Smooth muscle cell (in vitro differentiated cells): ENCODE results near the gene CEP295NL. TPM values are rescaled to one million over a fixed set of nuclear protein-coding genes. Genes with fewer than 3 reads are reported as not detected.

Source experiments
- DNase-seq: peaks from one replicate; lab custom pipeline; 2025; ENCODE audit not compliant: unreplicated experiment; lab: John Stamatoyannopoulos, UW
- H2AFZ ChIP-seq: fragments of 200-600 bp; sonication (generic); 2 replicates; pipeline ENCODE4 v1.6.0; 2016; ENCODE audit warnings: antibody characterized with exemption, low read depth, mild to moderate bottlenecking
- H3F3A ChIP-seq: fragments of 200-600 bp; sonication (generic); 2 replicates; pipeline ENCODE4 v1.6.0; 2017; ENCODE audit warnings: antibody characterized with exemption, low read depth
- H3K27ac ChIP-seq: fragments of 200-600 bp; sonication (generic); 2 replicates; pipeline ENCODE4 v1.5.1; 2016; ENCODE audit warnings: low read depth, mild to moderate bottlenecking
- H3K27me3 ChIP-seq: fragments of 200-600 bp; sonication (generic); 2 replicates; pipeline ENCODE4 v1.6.1; 2016; ENCODE audit warnings: low read depth, mild to moderate bottlenecking
- H3K36me3 ChIP-seq: fragments of 200-600 bp; sonication (generic); 2 replicates; pipeline ENCODE4 v1.5.1; 2016; ENCODE audit warnings: low read depth
- H3K4me1 ChIP-seq: fragments of 200-600 bp; sonication (generic); 2 replicates; pipeline ENCODE4 v1.5.1; 2016; ENCODE audit warnings: low read depth
- H3K4me2 ChIP-seq: fragments of 200-600 bp; sonication (generic); 2 replicates; pipeline ENCODE4 v1.6.0; 2016; ENCODE audit warnings: mild to moderate bottlenecking
- H3K4me3 ChIP-seq: fragments of 200-600 bp; sonication (generic); 2 replicates; pipeline ENCODE4 v1.5.1; 2016; ENCODE audit warnings: mild to moderate bottlenecking
- H3K79me2 ChIP-seq: fragments of 200-600 bp; sonication (generic); 2 replicates; pipeline ENCODE4 v1.6.0; 2016; ENCODE audit warnings: low read depth, mild to moderate bottlenecking
- H3K9ac ChIP-seq: fragments of 200-600 bp; sonication (generic); 2 replicates; pipeline ENCODE4 v1.6.0; 2016; ENCODE audit warnings: low read depth
- H3K9me3 ChIP-seq: fragments of 200-600 bp; sonication (generic); replicated peaks from 2 replicates; pipeline ENCODE4 v1.5.1; 2016; ENCODE audit warnings: low read depth
- H4K20me1 ChIP-seq: fragments of 200-600 bp; sonication (generic); 2 replicates; pipeline ENCODE4 v1.6.0; 2016; ENCODE audit warnings: low read depth
- CTCF ChIP-seq: fragments of 200-600 bp; sonication (generic); IDR thresholded peaks from 2 replicates; pipeline ENCODE4 v1.5.1; 2017; ENCODE audit warnings: borderline replicate concordance, mild to moderate bottlenecking, antibody characterized with exemption; ENCODE audit not compliant: insufficient read depth, poor library complexity, severe bottlenecking
- WGBS: methylation state at CpG from one replicate; pipeline ENCODE4 v1.1.7; 2016; ENCODE audit warnings: low lambda C conversion rate; 5-methylcytosine and 5-hydroxymethylcytosine counted together
- polyA plus RNA-seq: library from polyadenylated mRNA; unstranded; fragments of >200 nt; fragmentation: Nextera tagmentation; extraction: Ambion mirVana; gene quantifications from 2 replicates; pipeline ENCODE4 v1.2.1, GENCODE V29; 2016
- total RNA-seq: library from RNA; depleted of rRNA; stranded (reverse); fragments of >200 nt; gene quantifications from 2 replicates; pipeline ENCODE4 v1.2.3, GENCODE V29; 2014

The CEP295NL gene
- total and polyA plus RNA-seq, 2 experiments from 2014 or later: 1.2 TPM; not detected in 1

- H3K9me3 ChIP-seq: no peaks in the 10 kb centered on the region
- H3K36me3 ChIP-seq: no peaks in the 10 kb centered on the region
- H2AFZ ChIP-seq: no peak overlapping the region
- WGBS: 80% methylated on average over 19 of the region's 19 CpGs
- H3K27ac ChIP-seq: peak overlapping the region; percentile 99
- H3K4me3 ChIP-seq: no peak overlapping the region
- H3K27me3 ChIP-seq: no peaks in the 10 kb centered on the region
- no peak for TF ChIP-seq CTCF
- H3K79me2 ChIP-seq: no peaks in the 10 kb centered on the region
- no peaks in the 10 kb centered on the region for H4K20me1 ChIP-seq
- H3K4me1 ChIP-seq: peaks cover 15% of the 10 kb centered on the region
- H3F3A ChIP-seq: peaks cover 18% of the 10 kb centered on the region
- peak overlapping the region; percentile 86 for H3K9ac ChIP-seq
- peak overlapping the region; percentile 64 for H3K4me2 ChIP-seq
- no peak for DNase-seq
Measured at GRCh38 chr17:78934681-78935418, 31.8 kb upstream of the CEP295NL start.

GRCh38 chr17:78933959-78934568 lies 31.1 kb upstream of the CEP295NL start:
- no peak for TF ChIP-seq CTCF
- WGBS: 14% methylated on average over 16 of the region's 16 CpGs
- Histone ChIP-seq H2AFZ (no peak overlapping the region), H3K79me2 (no peaks in the 10 kb centered on the region), H3K4me1 (peaks cover 12% of the 10 kb centered on the region), H3F3A (peaks cover 18% of the 10 kb centered on the region), H3K9me3 (no peaks in the 10 kb centered on the region), H3K27me3 (no peaks in the 10 kb centered on the region), H4K20me1 (no peaks in the 10 kb centered on the region), H3K4me2 (peak overlapping the region; percentile 78), H3K4me3 (peak overlapping the region; percentile 9), H3K9ac (peak overlapping the region; percentile 86), H3K27ac (peak overlapping the region; percentile 99), H3K36me3 (no peaks in the 10 kb centered on the region)
- DNase-seq: peak; percentile 73

GRCh38 chr17:78933025-78933958 lies 30.3 kb upstream of the CEP295NL start:
- Histone ChIP-seq H3K27me3 (no peaks in the 10 kb centered on the region), H3K4me1 (peaks cover 12% of the 10 kb centered on the region), H3K4me3 (peak overlapping the region; percentile 9), H3K79me2 (no peaks in the 10 kb centered on the region), H4K20me1 (no peaks in the 10 kb centered on the region), H2AFZ (no peak overlapping the region), H3K9me3 (no peaks in the 10 kb centered on the region), H3K27ac (peak overlapping the region; percentile 99), H3F3A (peaks cover 18% of the 10 kb centered on the region), H3K36me3 (no peaks in the 10 kb centered on the region), H3K9ac (peak overlapping the region; percentile 86), H3K4me2 (peak overlapping the region; percentile 78)
- peak; percentile 38 for DNase-seq
- 61% methylated on average over 18 of the region's 18 CpGs for WGBS
- no peak for TF ChIP-seq CTCF
